ENCODE results near the gene KIF25.

Gene KIF25

DNA sequence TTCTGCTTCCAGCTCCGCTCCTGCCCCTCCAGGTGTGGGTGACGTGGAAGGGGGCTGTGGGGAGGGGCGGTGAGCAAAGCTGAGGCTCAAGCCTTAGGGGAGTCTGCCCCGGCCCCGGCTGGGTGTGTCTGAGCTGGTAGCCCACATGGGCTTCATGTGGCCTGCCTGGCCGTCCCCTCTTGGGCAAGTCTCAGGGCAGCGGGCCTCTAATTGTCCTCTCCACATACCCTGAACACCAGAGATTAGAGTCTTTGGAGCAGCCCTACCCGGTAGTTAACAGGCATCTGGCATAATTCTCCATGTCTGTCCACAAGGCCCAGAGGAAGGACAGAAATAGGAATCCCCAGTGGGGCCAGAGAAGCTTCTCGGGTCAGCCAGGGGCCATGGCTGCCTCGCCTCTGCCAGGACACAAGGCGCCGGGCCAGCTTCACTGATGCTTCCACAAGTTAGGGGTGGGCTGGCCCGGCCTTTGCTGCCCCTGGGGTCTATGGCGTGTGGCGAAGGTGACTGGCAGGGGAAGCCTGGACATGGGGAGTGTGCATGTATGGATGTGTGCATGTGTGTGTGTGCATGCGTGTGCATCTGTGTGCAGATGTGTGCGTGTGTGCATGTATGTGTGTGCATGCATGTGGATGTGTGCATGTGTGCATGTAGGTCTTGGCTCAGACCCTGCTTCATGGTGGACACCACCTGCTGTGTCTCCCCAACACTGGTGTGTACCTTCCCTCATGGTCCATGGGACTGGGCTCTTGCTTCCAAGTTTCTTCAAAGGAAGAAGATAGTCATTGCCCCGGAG, 57.5 kb downstream of the KIF25 start:
- TF ChIP-seq EP300 (IDR thresholded peaks at IDR 0.05; ENCODE audit: borderline replicate concordance), result no peak
- no peak for TF ChIP-seq EGR1 (IDR thresholded peaks at IDR 0.05)
- TF ChIP-seq, protein P1, sequence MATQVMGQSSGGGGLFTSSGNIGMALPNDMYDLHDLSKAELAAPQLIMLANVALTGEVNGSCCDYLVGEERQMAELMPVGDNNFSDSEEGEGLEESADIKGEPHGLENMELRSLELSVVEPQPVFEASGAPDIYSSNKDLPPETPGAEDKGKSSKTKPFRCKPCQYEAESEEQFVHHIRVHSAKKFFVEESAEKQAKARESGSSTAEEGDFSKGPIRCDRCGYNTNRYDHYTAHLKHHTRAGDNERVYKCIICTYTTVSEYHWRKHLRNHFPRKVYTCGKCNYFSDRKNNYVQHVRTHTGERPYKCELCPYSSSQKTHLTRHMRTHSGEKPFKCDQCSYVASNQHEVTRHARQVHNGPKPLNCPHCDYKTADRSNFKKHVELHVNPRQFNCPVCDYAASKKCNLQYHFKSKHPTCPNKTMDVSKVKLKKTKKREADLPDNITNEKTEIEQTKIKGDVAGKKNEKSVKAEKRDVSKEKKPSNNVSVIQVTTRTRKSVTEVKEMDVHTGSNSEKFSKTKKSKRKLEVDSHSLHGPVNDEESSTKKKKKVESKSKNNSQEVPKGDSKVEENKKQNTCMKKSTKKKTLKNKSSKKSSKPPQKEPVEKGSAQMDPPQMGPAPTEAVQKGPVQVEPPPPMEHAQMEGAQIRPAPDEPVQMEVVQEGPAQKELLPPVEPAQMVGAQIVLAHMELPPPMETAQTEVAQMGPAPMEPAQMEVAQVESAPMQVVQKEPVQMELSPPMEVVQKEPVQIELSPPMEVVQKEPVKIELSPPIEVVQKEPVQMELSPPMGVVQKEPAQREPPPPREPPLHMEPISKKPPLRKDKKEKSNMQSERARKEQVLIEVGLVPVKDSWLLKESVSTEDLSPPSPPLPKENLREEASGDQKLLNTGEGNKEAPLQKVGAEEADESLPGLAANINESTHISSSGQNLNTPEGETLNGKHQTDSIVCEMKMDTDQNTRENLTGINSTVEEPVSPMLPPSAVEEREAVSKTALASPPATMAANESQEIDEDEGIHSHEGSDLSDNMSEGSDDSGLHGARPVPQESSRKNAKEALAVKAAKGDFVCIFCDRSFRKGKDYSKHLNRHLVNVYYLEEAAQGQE (IDR thresholded peaks at IDR 0.05; ENCODE audit: low read depth), result no peak
- TF ChIP-seq, protein P2, sequence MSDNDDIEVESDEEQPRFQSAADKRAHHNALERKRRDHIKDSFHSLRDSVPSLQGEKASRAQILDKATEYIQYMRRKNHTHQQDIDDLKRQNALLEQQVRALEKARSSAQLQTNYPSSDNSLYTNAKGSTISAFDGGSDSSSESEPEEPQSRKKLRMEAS (IDR thresholded peaks at IDR 0.05), result no peak
- TF ChIP-seq, protein P3, sequence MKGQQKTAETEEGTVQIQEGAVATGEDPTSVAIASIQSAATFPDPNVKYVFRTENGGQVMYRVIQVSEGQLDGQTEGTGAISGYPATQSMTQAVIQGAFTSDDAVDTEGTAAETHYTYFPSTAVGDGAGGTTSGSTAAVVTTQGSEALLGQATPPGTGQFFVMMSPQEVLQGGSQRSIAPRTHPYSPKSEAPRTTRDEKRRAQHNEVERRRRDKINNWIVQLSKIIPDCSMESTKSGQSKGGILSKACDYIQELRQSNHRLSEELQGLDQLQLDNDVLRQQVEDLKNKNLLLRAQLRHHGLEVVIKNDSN (IDR thresholded peaks at IDR 0.05), result no peak
- TF ChIP-seq TCF12 (IDR thresholded peaks at IDR 0.05; ENCODE audit: low read depth), result no peak
- TF ChIP-seq NFIC (IDR thresholded peaks at IDR 0.05), result no peak
- no peak for TF ChIP-seq YY1 (IDR thresholded peaks at IDR 0.05; ENCODE audit: low read depth)
- TF ChIP-seq TAF1 (IDR thresholded peaks at IDR 0.05; ENCODE audit: low read depth), result no peak
- no peak for TF ChIP-seq FOXM1 (IDR thresholded peaks at IDR 0.05; ENCODE audit: borderline replicate concordance, low read depth)
- TF ChIP-seq CEBPB (IDR thresholded peaks at IDR 0.05), result no peak
- no peak for TF ChIP-seq ZBTB7A (IDR thresholded peaks at IDR 0.05; ENCODE audit: low read depth)
- no peak for TF ChIP-seq CREB1 (IDR thresholded peaks at IDR 0.05; ENCODE audit: low read depth)
- no peak for TF ChIP-seq TEAD4 (IDR thresholded peaks at IDR 0.05)
- no peak for TF ChIP-seq RAD21 (IDR thresholded peaks at IDR 0.05; ENCODE audit: low read depth)

DNA sequence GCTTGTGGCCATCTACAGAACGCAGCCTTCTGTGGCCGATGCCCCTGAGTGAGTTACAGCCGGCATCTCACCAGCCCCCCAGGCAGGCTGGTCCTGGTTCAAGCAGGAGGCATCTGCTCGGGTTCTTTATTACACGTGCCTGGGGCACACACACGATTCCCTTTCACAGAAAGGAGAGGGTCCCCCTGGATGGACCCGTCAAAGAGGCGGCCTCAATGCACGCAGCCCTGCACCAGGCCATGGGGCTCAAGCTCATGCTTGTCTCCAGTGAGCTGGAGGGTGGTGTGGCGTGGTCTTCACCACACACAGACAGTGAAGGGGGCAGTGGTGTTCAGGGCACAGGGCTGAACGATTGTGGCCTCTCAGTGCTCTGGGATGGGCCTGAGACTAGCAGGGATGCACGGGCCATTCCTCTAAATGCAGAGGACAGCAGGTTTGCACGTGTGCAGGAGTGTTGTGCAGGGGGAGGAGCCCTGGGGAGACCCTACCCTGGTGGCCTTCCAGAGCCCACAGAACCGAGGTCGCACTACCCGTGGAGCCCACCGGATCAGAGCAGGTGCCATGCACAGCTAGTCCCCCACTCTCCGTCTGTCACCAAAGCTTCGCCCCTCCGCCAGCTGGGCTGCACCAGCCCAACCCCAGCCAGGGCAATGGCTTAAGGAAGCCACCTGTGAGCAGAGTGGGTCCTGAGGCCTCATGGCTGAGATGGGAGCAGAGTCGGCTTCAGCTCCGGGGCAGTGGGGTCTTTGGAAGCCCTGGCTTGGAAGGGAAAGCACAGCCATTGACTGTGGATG, 58.4 kb downstream of the KIF25 start:
- TF ChIP-seq EP300 (IDR thresholded peaks at IDR 0.05; ENCODE audit: borderline replicate concordance), result no peak
- no peak for TF ChIP-seq CREB1 (IDR thresholded peaks at IDR 0.05; ENCODE audit: low read depth)
- no peak for TF ChIP-seq NFIC (IDR thresholded peaks at IDR 0.05)
- TF ChIP-seq, protein P3 (IDR thresholded peaks at IDR 0.05), result no peak

DNA sequence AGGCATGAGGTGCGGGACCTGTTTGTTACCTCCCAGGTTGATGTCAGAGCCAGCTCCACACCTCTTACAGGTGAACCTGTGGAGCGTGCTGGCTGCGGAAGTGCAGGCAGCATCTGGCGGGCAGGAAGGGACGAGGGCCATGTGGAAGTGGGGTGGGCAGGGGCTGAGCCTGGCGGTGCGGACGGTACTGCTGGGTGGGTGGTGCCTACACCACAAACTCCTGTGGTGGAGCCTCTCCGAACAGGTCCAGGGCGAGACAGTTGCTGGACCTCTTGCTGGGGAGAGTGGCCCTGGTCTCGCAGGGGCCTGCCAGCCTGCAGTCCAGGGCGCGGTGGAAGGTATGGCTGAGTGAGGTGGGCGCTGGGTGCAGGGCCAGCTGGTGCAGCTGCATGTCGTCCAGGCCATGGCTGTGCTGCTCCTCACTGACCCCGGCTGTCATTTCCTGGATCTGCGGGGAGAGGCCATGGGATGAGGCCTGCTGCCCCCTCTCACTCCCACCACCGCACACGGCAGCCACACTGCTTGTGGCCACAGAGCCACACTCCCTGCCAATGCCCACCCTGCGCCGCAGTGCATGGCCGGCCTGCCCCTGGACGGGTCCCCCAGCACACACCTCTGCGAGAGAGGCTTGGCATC, 59.5 kb downstream of the KIF25 start:
- TF ChIP-seq, protein P3 (IDR thresholded peaks at IDR 0.05), result no peak
- no peak for TF ChIP-seq EP300 (IDR thresholded peaks at IDR 0.05; ENCODE audit: borderline replicate concordance)
- no peak for TF ChIP-seq TAF1 (IDR thresholded peaks at IDR 0.05; ENCODE audit: low read depth)
- no peak for TF ChIP-seq CEBPB (IDR thresholded peaks at IDR 0.05)
- TF ChIP-seq, protein P2 (IDR thresholded peaks at IDR 0.05), result no peak
- no peak for TF ChIP-seq NFIC (IDR thresholded peaks at IDR 0.05)
- TF ChIP-seq, protein P1 (IDR thresholded peaks at IDR 0.05; ENCODE audit: low read depth), result no peak
- TF ChIP-seq CREB1 (IDR thresholded peaks at IDR 0.05; ENCODE audit: low read depth), result no peak
- no peak for TF ChIP-seq FOXM1 (IDR thresholded peaks at IDR 0.05; ENCODE audit: borderline replicate concordance, low read depth)
- no peak for TF ChIP-seq TCF12 (IDR thresholded peaks at IDR 0.05; ENCODE audit: low read depth)
- TF ChIP-seq EGR1 (IDR thresholded peaks at IDR 0.05), result no peak
- TF ChIP-seq YY1 (IDR thresholded peaks at IDR 0.05; ENCODE audit: low read depth), result no peak
- TF ChIP-seq RAD21 (IDR thresholded peaks at IDR 0.05; ENCODE audit: low read depth), result no peak
- TF ChIP-seq TEAD4 (IDR thresholded peaks at IDR 0.05), result no peak

DNA sequence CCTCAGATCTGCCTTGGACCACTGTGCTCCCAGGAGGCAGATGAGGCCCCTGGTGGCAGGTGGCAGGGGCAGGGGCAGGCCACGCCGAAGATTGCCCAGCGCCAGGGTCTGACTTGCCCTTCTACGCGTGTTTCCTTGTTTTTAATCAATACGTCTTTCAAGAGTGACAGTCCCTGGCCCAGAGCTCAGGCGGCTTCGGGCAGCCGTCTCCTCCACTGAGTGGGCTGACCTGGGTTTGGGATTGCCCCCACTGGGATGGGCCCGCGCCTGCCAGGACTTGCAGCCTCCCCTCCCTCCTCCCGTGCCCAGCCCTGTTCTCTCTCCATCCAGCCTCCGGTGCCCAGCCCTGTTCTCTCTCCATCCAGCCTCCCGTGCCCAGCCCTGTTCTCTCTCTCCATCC, 60.4 kb downstream of the KIF25 start:
- no peak for TF ChIP-seq TAF1 (IDR thresholded peaks at IDR 0.05; ENCODE audit: low read depth)
- no peak for TF ChIP-seq TEAD4 (IDR thresholded peaks at IDR 0.05)
- TF ChIP-seq FOXM1 (IDR thresholded peaks at IDR 0.05; ENCODE audit: borderline replicate concordance, low read depth), result no peak
- TF ChIP-seq CEBPB (IDR thresholded peaks at IDR 0.05), result no peak
- TF ChIP-seq, protein P3 (IDR thresholded peaks at IDR 0.05), result no peak
- TF ChIP-seq CREB1 (IDR thresholded peaks at IDR 0.05; ENCODE audit: low read depth), result no peak
- TF ChIP-seq, protein P1 (IDR thresholded peaks at IDR 0.05; ENCODE audit: low read depth), result no peak
- TF ChIP-seq NFIC (IDR thresholded peaks at IDR 0.05), result no peak
- TF ChIP-seq, protein P2 (IDR thresholded peaks at IDR 0.05), result no peak
- TF ChIP-seq EP300 (IDR thresholded peaks at IDR 0.05; ENCODE audit: borderline replicate concordance), result no peak
- TF ChIP-seq EGR1 (IDR thresholded peaks at IDR 0.05), result no peak
- TF ChIP-seq YY1 (IDR thresholded peaks at IDR 0.05; ENCODE audit: low read depth), result no peak
- no peak for TF ChIP-seq ZBTB7A (IDR thresholded peaks at IDR 0.05; ENCODE audit: low read depth)
- TF ChIP-seq RAD21 (IDR thresholded peaks at IDR 0.05; ENCODE audit: low read depth), result no peak
- TF ChIP-seq TCF12 (IDR thresholded peaks at IDR 0.05; ENCODE audit: low read depth), result no peak

Measured in Ishikawa (cell line).